Activated B cell treated with CpG ODN at 0.5 μM for 24 hours (primary cell): ENCODE data around the gene NDUFS2. TPM values are rescaled to one million over a fixed set of nuclear protein-coding genes. Genes with fewer than 3 reads are reported as not detected.

Experiments used
- ATAC-seq: fragments of 200-7000 bp; cut with Tn5 transposase; one replicate; pipeline ENCODE4 v1.10.0; 2021; ENCODE audit warnings: low read depth, mild to moderate bottlenecking, moderate library complexity
- CTCF ChIA-PET: fragments of 350-600 bp; sonication (Branson Sonifier 250); formaldehyde crosslinking; loops from one replicate; lab custom pipeline; 2021; ENCODE audit warnings: antibody characterized with exemption; lab: Charles Lee
- POLR2A ChIA-PET: fragments of 350-600 bp; sonication (Branson Sonifier 250); formaldehyde crosslinking; loops from one replicate; lab custom pipeline; 2021; ENCODE audit warnings: antibody characterized with exemption; lab: Charles Lee
- DNase-seq: peaks from one replicate; pipeline ENCODE4 v3.0.0; 2022
- H3K27ac Mint-ChIP-seq: one replicate; pipeline ENCODE4 v1.8.0; 2020; ENCODE audit warnings: mixed read lengths
- H3K27me3 Mint-ChIP-seq: one replicate; pipeline ENCODE4 v1.8.0; 2021; ENCODE audit warnings: mixed read lengths
- H3K36me3 Mint-ChIP-seq: one replicate; pipeline ENCODE4 v1.8.0; 2021; ENCODE audit warnings: low read depth, mixed read lengths
- H3K4me1 Mint-ChIP-seq: one replicate; pipeline ENCODE4 v1.8.0; 2021; ENCODE audit warnings: mixed read lengths
- H3K4me3 Mint-ChIP-seq: one replicate; pipeline ENCODE4 v1.8.0; 2020; ENCODE audit warnings: mild to moderate bottlenecking, mixed read lengths
- H3K9me3 Mint-ChIP-seq: one replicate; pipeline ENCODE4 v1.8.0; 2020; ENCODE audit warnings: mixed read lengths
- CTCF ChIP-seq: fragments of 200-600 bp; IDR thresholded peaks from one replicate; pipeline ENCODE4 v1.8.0; 2022; ENCODE audit warnings: antibody characterized with exemption, mild to moderate bottlenecking
- intact Hi-C: fragments of 100-400 bp; cut with micrococcal nuclease; formaldehyde crosslinking; loops from one replicate; pipeline ENCODE4 v1.15.1; 2024
- total RNA-seq: library from RNA; stranded (reverse); gene quantifications from 2 replicates; pipeline ENCODE4 v1.2.3, GENCODE V29; 2022

The NDUFS2 gene
- total RNA-seq, 1 donor from 2014 or later = 73.9 TPM

- Mint-ChIP-seq H3K4me3 (peak within 1 kb of the TSS; percentile 99), H3K27ac (peak within 1 kb of the TSS; percentile 93), H3K27me3 (peaks cover 25% of the 10 kb centered on the region), H3K4me1 (peaks cover 29% of the 10 kb centered on the region), H3K36me3 (peaks cover 29% of the 10 kb centered on the region), H3K9me3 (no peaks in the 10 kb centered on the region)
- DNase-seq (peak; percentile 65), ATAC-seq (peak; percentile 95)
- intact Hi-C loops = loop anchor here (1.0 to 2.0 kb wide), 8 partner anchors 15 to 89 kb away; partner anchors contain the start of genes B4GALT3, NDUFS2, SDHC and USP21
- CTCF ChIA-PET = interaction anchor here (0.6 to 3.4 kb wide), 25 partner anchors 10 to 177 kb away, joined by 3 to 27 read pairs (median 6); partner anchors contain the start of genes ADAMTS4, CFAP126, NDUFS2 and PPOX
- TF ChIP-seq CTCF = no peak
- POLR2A ChIA-PET = interaction anchor here (0.6 to 3.2 kb wide), 24 partner anchors 10 to 516 kb away, joined by 3 to 43 read pairs (median 6); partner anchors contain the start of genes ARHGAP30, B4GALT3, DEDD and FCRLA
Observed at GRCh38 chr1:161225534-161226319, 23.6 kb downstream of the NDUFS2 start, which contains the start of gene TOMM40L. Gene TOMM40L (plus strand): TSS chr1:161226060. CDS start chr1:161226490, 430 bp downstream.

- Mint-ChIP-seq H3K27me3 (peaks cover 22% of the 10 kb centered on the region), H3K27ac (peak overlapping the region; percentile 93), H3K4me3 (peak overlapping the region; percentile 99), H3K9me3 (no peaks in the 10 kb centered on the region), H3K4me1 (peaks cover 29% of the 10 kb centered on the region), H3K36me3 (peaks cover 32% of the 10 kb centered on the region)
- ATAC-seq (no peak), DNase-seq (no peak)
- POLR2A ChIA-PET = interaction anchor here (0.6 to 3.2 kb wide), 17 partner anchors 10 to 515 kb away, joined by 3 to 43 read pairs (median 6); partner anchors contain the start of genes ARHGAP30, B4GALT3, DEDD and NDUFS2
- intact Hi-C loops = no loop called here
- CTCF ChIA-PET = interaction anchor here (0.9 to 3.4 kb wide), 23 partner anchors 11 to 174 kb away, joined by 3 to 27 read pairs (median 8); partner anchors contain the start of genes ADAMTS4, CFAP126, NDUFS2 and PPOX
- TF ChIP-seq CTCF = no peak
Observed at GRCh38 chr1:161226320-161226711, 24.1 kb downstream of the NDUFS2 start.

- ATAC-seq (no peak), DNase-seq (no peak)
- intact Hi-C loops = loop anchor here (1.0 kb wide), 3 partner anchors 65 to 156 kb away; partner anchors contain the start of gene CFAP126
- TF ChIP-seq CTCF = no peak
- peaks cover 21% of the 10 kb centered on the region for H3K27me3 Mint-ChIP-seq
- peaks cover 29% of the 10 kb centered on the region for H3K4me1 Mint-ChIP-seq
- peak overlapping the region; percentile 99 for H3K4me3 Mint-ChIP-seq
- H3K36me3 Mint-ChIP-seq = peaks cover 32% of the 10 kb centered on the region
- POLR2A ChIA-PET = interaction anchor here (1.3 to 3.2 kb wide), 6 partner anchors 24 to 163 kb away, joined by 5 to 43 read pairs (median 14); partner anchors contain the start of genes DEDD, NDUFS2 and SDHC
- CTCF ChIA-PET = interaction anchor here (0.9 to 3.4 kb wide), 10 partner anchors 17 to 155 kb away, joined by 3 to 27 read pairs (median 9); partner anchors contain the start of genes CFAP126, NDUFS2 and SDHC
- peak overlapping the region; percentile 12 for H3K27ac Mint-ChIP-seq
- no peaks in the 10 kb centered on the region for H3K9me3 Mint-ChIP-seq
Observed at GRCh38 chr1:161226759-161227158, 24.6 kb downstream of the NDUFS2 start.

- H3K36me3 Mint-ChIP-seq = peaks cover 32% of the 10 kb centered on the region
- no peaks in the 10 kb centered on the region for H3K9me3 Mint-ChIP-seq
- H3K27ac Mint-ChIP-seq = peak overlapping the region; percentile 42
- peak overlapping the region; percentile 99 for H3K4me3 Mint-ChIP-seq
- peaks cover 15% of the 10 kb centered on the region for H3K27me3 Mint-ChIP-seq
- H3K4me1 Mint-ChIP-seq = peaks cover 29% of the 10 kb centered on the region
- intact Hi-C loops = loop anchor here (1.0 kb wide), 3 partner anchors 64 to 155 kb away; partner anchors contain the start of gene CFAP126
- POLR2A ChIA-PET = interaction anchor here (1.3 to 3.2 kb wide), 3 partner anchors 46 to 86 kb away, joined by 5 to 26 read pairs (median 18); partner anchors contain the start of gene SDHC
- ATAC-seq = peak; percentile 23
- peak; percentile 70 for DNase-seq
- CTCF ChIA-PET = interaction anchor here (0.7 to 3.4 kb wide), 10 partner anchors 17 to 154 kb away, joined by 3 to 27 read pairs (median 4); partner anchors contain the start of genes CFAP126 and NDUFS2
- no peak for TF ChIP-seq CTCF
Observed at GRCh38 chr1:161227196-161227871, 25.2 kb downstream of the NDUFS2 start.
